ENCODE data around the gene SLC15A5.
A peak's percentile ranks its signal among the peaks of the same experiment; 100 is the strongest.

The SLC15A5 gene

GRCh38 chr12:16189849-16190248, 87.6 kb downstream of the SLC15A5 start:
- Histone ChIP-seq H3K9me3 (no peaks in the 10 kb centered on the region), H3K4me1 (no peaks in the 10 kb centered on the region), H3K4me3 (ENCODE audit: low read depth, low read length) (no peak overlapping the region), H3K36me3 (no peaks in the 10 kb centered on the region), H3K27me3 (peaks cover 3% of the 10 kb centered on the region; the same call in 1 of the 2 replicates)
- peak; percentile 35 for TF ChIP-seq CTCF (IDR thresholded peaks at IDR 0.05; ENCODE audit: low read depth, low read length)
- no peak for DNase-seq

- no peak for DNase-seq
- Histone ChIP-seq H3K27me3 (peaks cover 3% of the 10 kb centered on the region; the same call in 1 of the 2 replicates), H3K4me3 (ENCODE audit: low read depth, low read length) (no peak overlapping the region), H3K9me3 (no peaks in the 10 kb centered on the region), H3K4me1 (no peaks in the 10 kb centered on the region), H3K36me3 (no peaks in the 10 kb centered on the region)
- no peak for TF ChIP-seq CTCF (IDR thresholded peaks at IDR 0.05; ENCODE audit: low read depth, low read length)
These were observed 89.8 kb downstream of the SLC15A5 start for GRCh38 chr12:16187660-16188059.

GRCh38 chr12:16184681-16185080, 92.8 kb downstream of the SLC15A5 start:
- no peaks in the 10 kb centered on the region for H3K9me3 ChIP-seq
- no peaks in the 10 kb centered on the region for H3K4me1 ChIP-seq
- DNase-seq, result no peak
- no peaks in the 10 kb centered on the region for H3K36me3 ChIP-seq
- H3K27me3 ChIP-seq, result peaks cover 3% of the 10 kb centered on the region; the same call in 1 of the 2 replicates
- H3K4me3 ChIP-seq (ENCODE audit: low read depth, low read length), result no peak overlapping the region
- TF ChIP-seq CTCF (IDR thresholded peaks at IDR 0.05; ENCODE audit: low read depth, low read length), result no peak

GRCh38 chr12:16183541-16183940, 93.9 kb downstream of the SLC15A5 start:
- Histone ChIP-seq H3K36me3 (no peaks in the 10 kb centered on the region), H3K9me3 (no peaks in the 10 kb centered on the region), H3K4me3 (ENCODE audit: low read depth, low read length) (no peak overlapping the region), H3K4me1 (no peaks in the 10 kb centered on the region), H3K27me3 (no peaks in the 10 kb centered on the region)
- DNase-seq, result no peak
- no peak for TF ChIP-seq CTCF (IDR thresholded peaks at IDR 0.05; ENCODE audit: low read depth, low read length)

GRCh38 chr12:16175840-16176239, 101.6 kb downstream of the SLC15A5 start:
- no peaks in the 10 kb centered on the region for H3K9me3 ChIP-seq
- H3K27me3 ChIP-seq, result no peaks in the 10 kb centered on the region
- no peak for TF ChIP-seq CTCF (IDR thresholded peaks at IDR 0.05; ENCODE audit: low read depth, low read length)
- no peaks in the 10 kb centered on the region for H3K4me1 ChIP-seq
- H3K4me3 ChIP-seq (ENCODE audit: low read depth, low read length), result no peak overlapping the region
- H3K36me3 ChIP-seq, result no peaks in the 10 kb centered on the region
- DNase-seq, result no peak

- Histone ChIP-seq H3K4me1 (no peaks in the 10 kb centered on the region), H3K9me3 (no peaks in the 10 kb centered on the region), H3K27me3 (no peaks in the 10 kb centered on the region), H3K4me3 (ENCODE audit: low read depth, low read length) (no peak overlapping the region), H3K36me3 (no peaks in the 10 kb centered on the region)
- DNase-seq, result no peak
- TF ChIP-seq CTCF (IDR thresholded peaks at IDR 0.05; ENCODE audit: low read depth, low read length), result no peak
These were observed 103.2 kb downstream of the SLC15A5 start for GRCh38 chr12:16174282-16174681.
